LNCAP (cell line): ENCODE data around the gene S100PBP.
A peak's percentile ranks its signal among the peaks of the same experiment; 100 is the strongest.

ENCODE experiments used
- TF ChIP-seq, protein P1 (sequence below): fragments of 450-650 bp; IDR thresholded peaks from 2 replicates; pipeline ENCODE4 v1.5.1; 2017; ENCODE audit warnings: mild to moderate bottlenecking

S100PBP gene

DNA sequence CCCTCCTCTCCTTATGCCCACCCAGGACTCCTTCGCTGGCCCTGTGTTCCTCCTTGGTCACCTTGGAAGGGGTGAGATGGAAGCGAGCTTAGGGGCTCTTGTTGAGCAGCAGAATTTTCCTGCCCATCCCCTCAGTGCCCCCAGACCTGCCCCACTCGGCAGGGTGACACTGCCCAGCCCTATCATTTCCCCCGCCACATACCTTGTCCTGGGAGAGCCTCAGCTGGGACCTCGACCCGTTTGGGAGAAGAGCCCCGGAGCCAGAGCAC is 54.7 kb downstream of the S100PBP start:
- TF ChIP-seq, protein P1, sequence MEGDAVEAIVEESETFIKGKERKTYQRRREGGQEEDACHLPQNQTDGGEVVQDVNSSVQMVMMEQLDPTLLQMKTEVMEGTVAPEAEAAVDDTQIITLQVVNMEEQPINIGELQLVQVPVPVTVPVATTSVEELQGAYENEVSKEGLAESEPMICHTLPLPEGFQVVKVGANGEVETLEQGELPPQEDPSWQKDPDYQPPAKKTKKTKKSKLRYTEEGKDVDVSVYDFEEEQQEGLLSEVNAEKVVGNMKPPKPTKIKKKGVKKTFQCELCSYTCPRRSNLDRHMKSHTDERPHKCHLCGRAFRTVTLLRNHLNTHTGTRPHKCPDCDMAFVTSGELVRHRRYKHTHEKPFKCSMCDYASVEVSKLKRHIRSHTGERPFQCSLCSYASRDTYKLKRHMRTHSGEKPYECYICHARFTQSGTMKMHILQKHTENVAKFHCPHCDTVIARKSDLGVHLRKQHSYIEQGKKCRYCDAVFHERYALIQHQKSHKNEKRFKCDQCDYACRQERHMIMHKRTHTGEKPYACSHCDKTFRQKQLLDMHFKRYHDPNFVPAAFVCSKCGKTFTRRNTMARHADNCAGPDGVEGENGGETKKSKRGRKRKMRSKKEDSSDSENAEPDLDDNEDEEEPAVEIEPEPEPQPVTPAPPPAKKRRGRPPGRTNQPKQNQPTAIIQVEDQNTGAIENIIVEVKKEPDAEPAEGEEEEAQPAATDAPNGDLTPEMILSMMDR, result no peak

DNA sequence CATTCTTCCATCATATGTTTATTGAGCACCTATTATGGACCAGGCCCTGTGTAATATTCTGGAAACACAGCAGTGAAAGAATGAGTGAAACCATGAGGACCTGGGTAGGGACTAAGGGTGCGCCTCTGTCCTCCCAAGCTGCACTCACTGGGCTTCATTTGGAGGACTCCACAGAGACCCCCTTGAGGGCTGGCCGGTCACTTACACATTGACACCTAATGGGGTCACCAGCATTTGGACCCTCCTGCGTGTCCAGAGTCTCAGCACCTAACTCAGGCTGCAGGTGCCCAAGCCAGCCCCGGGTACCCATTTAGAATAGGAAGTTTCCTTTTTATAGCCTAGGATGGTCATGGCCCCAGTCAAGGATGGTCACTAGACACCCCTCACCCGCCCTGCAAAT is 56.0 kb downstream of the S100PBP start:
- TF ChIP-seq, protein P1, result no peak

DNA sequence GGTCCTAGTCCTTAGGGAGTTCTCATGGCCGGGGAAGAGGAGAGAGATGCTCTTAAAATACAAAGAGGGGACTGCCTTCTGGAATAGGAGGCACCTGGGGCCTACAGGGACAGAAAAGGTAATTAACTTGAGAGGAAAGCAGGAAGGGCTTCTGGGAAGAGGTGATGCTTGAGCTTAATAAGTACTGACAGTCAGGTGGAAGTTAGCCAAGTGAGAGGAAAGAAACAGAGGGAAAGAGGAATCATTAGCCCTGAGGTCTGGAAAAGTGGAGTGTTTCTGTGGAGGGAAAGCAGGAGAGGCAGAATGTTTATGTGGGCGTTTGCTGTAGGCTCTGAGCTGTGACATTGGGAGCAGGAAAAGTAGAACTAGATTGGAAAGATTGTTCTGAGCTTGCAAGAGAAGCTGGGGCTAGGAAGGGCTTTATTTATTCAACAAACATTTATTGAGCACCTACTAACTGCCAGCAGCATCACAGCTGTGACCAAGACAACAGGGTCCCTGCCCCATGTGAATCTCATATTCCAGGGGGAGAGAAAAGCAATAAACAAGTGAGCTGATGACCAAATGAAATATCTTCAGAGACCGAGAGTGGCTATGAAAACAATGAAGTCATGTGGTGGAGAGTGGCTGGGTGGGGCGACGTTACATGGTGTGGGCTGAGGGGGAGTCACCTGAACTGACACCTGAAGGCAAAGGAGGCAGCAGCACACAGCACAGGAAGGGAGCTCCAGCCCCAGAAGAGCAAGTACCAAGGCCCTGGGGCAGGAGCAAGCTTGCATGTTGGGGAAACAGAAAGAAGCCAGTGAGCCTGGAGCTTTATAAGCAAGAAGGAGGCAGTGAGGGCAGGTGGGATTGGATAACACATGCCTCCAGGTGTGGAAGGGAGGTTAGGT is 57.7 kb downstream of the S100PBP start:
- TF ChIP-seq, protein P1, result no peak

DNA sequence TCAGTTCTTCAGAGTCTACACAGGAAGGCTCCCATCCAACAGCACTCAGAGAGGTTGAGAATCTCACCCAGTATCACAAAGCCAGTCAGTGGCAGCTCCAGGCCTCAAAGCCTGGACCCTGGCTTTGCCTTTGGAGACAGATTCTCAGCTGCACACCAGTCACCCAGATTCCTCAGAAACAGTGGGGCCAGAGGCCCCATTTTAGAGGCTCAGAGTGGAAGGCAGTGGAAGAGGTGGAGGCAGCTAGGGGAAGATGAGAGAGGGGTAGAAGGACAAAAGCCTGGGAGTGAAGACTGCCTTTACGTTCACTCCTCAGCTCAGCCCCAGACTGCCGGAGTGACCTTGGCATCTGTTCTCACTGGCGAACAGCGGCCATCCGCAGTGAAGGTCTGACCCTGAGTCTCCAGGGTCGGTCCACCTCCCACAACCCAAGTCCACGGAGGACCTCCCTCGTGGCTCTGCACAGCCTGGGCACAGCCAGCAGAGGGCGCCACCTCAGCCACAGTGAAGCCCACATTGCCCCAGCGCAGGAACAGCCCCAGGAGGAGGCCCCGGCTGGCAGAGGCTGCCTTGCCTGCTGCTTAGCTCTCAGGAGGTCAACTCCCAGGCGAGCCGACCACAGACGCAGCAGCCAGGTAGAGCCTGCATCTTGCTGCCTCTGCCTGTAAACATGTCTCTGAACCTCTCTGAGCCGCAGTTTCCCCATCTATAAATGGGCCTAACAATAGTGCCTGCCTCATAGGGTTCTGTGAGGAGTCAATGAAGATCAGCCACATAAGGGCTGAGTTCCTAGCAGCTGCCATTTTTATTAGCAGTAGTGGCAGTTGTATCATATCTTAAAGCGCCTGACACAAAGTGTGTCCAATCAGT is 59.1 kb downstream of the S100PBP start:
- TF ChIP-seq, protein P1, result peak; percentile 98

DNA sequence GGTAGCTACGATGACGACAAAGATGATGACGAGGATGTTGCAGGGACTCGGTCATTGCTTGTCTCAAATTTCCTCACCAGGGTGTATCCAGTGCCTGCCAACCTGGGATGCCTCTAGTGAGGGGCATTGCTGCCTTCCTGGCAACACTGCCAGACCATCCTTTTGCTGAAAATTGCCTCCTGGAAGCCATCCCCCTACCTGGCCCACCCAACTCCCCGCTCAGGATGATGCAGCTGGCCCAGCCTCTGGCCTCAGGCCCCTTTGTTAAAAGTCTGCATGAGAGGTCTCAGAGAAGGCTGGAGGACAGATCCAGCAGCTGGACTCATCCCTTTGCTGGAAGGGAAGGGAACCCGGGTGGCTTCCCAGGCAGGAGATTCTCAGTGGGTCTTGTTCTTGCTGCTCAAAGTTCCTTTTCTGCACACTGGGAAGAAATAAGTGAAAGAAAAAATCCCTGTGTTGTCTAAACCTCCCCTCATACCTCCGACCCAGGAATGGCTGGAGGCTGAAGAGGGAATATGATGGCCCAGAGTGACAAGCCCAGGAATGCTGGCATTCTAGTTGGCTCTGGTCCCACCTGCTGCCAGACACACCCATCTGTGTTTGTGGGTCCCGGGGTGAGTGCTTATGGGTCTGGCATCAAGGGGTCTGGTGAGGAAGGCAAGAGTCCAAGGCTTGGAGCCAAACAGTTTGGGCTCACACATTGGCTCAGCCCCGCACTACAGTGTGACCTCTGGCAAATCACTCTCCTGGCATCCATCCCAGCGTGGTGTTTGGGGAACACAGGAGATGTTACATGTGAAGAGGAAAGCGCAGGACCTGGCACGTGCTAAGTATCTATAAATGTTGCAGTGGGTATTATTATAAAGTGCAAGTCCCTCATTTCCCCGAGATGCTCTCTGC is 60.0 kb downstream of the S100PBP start:
- TF ChIP-seq, protein P1, result no peak

DNA sequence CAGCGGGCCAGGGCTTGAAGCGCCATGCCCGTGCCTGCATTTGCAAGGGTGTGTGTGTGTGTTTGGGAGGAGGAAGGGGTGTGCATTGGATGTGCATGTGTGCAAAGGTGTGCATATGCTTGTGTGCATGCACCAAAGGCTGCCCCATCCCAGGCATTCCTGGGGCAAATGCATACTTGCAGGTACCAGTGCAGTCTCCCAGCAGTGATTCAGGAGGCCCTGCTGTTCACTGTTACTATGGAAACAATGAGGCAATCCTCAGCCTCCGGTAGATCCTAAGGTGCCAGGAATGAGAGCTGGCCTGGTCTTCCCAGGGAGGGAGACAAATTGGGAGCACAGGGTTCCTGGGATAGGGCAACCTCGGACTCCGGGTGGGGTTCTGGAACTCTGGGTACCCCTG is 60.7 kb downstream of the S100PBP start:
- TF ChIP-seq, protein P1, result no peak

DNA sequence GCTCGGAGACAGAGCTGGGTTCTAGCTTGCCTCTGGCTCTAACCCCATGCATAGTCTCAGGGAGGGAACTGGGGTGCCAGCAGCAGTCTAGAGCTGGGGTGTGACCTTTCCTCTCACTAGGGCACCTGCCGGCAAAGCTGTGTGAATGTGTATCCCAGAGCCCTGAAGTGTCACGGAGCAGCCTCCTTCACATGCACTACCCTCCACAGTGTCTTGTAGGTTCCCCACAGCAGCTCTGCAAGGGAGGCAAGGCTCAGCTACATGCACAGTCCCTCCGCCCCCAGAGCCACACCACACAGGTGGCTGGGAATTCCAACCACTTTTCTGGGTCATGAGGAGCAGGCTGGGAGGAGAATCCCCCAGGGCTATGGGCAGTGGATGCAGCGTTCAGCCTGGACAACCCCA is 61.2 kb downstream of the S100PBP start:
- TF ChIP-seq, protein P1, result no peak
